DLD1 (cell line): ENCODE measurements around the gene CFAP210.

ENCODE experiments used
- in situ Hi-C: cut with HindIII; loops from 2 replicates; pipeline ENCODE4 v1.10.0; 2017; ENCODE audit warnings: low sequenced_read_pairs

The CFAP210 gene, protein sequence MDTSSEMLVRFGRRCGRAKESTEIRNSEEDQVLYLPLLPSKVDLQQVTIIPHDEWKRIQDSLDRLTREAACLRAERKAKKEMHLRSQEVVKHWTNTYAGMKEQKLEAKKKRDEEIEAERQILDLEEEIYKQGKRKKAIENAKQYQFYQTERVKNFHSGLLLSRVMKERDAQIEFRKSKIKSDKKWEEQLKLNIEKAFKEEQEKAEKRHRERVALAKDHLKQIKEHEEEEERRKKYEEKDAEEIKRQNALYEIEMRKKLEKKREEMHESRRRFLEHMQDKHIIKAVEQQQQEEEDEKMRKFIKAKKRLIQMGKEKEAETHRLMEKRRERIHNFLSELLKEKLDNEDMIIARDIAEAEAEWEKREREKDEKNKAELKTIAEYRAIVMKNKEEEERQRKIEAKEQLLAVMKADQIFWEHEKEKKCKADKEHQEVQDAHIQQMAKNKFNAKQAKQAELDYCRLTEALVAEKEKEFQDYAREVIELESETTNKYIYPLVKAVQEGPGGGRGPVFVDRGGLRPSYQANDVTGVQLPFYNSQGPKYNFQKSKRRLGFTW

DNA sequence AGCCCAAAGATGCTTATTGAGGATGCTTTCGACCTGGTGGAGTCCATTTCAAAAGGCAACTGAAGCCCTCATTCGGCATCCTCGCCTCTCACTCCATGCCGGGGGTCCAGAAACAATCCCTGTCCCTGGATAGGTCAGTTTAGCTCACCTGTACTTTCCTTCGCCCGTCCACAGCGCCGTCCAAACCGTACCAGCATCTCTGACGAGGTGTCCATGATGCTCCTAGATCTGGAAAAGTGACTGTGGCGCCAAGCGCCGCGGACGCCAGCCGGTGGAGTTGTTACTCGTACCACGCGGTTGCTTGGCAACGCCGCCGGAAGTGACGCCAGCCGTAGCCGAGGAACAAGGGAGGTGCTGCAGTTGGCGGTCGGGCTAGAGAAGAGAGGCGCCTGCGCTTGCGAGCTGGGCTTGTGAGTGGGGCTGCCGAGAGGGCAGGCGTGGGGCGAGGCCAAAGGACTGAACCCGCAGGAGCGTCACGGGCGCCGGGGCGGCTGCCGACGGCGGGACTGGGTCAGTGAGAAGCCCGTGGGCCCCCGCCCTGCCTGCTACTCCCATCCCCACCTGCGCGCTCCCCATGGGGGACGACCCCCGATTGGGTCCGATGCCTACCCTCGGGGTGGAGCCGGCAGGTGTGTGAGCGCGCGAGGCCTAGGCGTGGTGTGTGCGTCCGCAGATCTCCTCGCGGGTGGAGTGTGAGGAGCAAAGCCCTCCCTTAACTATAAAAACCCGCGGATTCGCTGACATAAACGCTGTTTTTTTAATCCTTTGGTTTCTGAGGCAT is at the start of gene CFAP210, which contains the start of gene PHOSPHO2:
TSS of gene CFAP210 (minus strand) at position 293 of the 781 bp plus-strand sequence. CDS start at position 215, 78 bp downstream.
TSS of gene PHOSPHO2 (plus strand) at position 357 of the 781 bp plus-strand sequence. CDS start 6,503 bp downstream, outside the sequence.
- in situ Hi-C loops = no loop called here

- in situ Hi-C loops = no loop called here
Measured at GRCh38 chr2:169743549-169743948, 49.3 kb upstream of the CFAP210 start.

GRCh38 chr2:169739351-169739750 is 45.1 kb upstream of the CFAP210 start:
- in situ Hi-C loops = no loop called here

DNA sequence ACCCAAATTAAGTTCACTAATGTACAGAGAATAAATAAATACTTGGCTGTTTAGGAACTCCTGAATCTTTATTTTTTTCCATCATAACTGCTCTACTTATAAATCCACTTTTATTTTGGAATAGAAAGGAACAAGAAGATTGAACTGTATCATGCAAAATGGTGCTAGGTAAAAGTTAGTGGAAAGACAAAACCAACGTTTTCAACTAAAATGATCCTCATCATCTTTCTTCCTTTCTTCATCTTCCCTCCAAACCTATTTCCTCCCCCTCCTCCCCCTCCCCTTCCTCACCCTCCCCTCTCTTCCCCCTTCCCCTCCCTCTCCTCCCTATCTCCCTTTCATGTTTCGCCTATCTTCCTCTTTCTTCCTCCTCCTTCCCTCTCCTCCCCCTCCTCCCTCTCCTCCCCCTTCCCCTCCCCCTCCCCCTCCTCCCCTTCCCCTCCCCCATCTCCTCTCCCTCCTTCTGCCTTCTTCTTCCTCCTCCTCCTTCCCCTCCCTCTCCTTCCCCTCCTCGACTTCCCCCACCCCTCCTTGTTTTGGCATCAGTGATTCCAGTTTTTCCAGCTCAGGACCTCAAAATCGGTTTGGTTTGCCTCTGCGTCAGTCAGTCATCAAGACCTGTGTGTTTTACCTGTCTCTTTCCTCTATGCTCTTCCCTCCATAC is 44.5 kb upstream of the CFAP210 start:
- in situ Hi-C loops = no loop called here

GRCh38 chr2:169736902-169737301 is 42.7 kb upstream of the CFAP210 start:
- in situ Hi-C loops = no loop called here

GRCh38 chr2:169735623-169736022 is 41.4 kb upstream of the CFAP210 start:
- in situ Hi-C loops = no loop called here

- in situ Hi-C loops = no loop called here
Measured at GRCh38 chr2:169734169-169734847, 40.1 kb upstream of the CFAP210 start.

GRCh38 chr2:169732583-169733358 is 38.6 kb upstream of the CFAP210 start:
- in situ Hi-C loops = no loop called here

DNA sequence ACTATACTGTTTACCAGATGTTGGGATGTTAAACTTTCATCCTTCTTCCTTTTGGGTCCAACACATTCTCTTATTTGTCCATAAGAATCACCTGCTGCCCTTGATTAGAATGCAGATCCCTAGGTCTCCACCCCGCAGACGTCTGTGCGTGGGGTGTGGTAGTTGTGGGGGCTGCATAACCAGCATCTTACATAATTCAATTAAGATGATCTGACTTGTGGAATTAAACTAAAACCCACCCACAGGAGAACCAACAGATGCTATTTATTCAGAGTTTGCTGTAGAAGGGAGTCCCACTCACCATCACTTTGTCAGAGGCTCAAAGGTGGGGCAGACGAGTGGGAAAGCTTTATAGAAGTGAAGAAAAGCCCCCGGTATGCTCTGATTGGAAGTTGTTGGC is 37.9 kb upstream of the CFAP210 start:
- in situ Hi-C loops = no loop called here

- in situ Hi-C loops = no loop called here
Measured at GRCh38 chr2:169729274-169729605, 35.0 kb upstream of the CFAP210 start.

GRCh38 chr2:169727065-169727464 is 32.9 kb upstream of the CFAP210 start:
- in situ Hi-C loops = no loop called here

GRCh38 chr2:169721016-169721415 is 26.8 kb upstream of the CFAP210 start:
- in situ Hi-C loops = no loop called here

- in situ Hi-C loops = no loop called here
Measured at GRCh38 chr2:169718930-169719504, 24.8 kb upstream of the CFAP210 start.

DNA sequence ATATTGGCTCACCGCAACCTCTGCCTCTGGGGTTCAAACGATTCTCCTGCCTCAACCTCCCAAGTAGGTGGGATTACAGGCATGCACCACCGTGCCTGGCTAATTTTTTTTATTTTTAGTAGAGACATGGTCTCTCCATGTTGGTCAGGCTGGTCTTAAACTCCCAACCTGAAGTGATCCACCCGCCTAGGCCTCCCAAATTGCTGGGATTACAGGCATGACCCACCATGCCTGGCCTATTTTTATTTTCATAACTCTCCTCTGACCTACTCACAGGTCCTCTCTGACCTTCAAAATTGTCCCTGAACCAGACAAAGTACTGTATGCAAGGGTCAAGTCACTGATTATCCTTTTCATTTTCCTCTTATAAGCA is 23.5 kb upstream of the CFAP210 start:
- in situ Hi-C loops = no loop called here

- in situ Hi-C loops = no loop called here
Measured at GRCh38 chr2:169716938-169717690, 22.9 kb upstream of the CFAP210 start.

GRCh38 chr2:169716238-169716886 is 22.2 kb upstream of the CFAP210 start:
- in situ Hi-C loops = no loop called here

- in situ Hi-C loops = no loop called here
Measured at GRCh38 chr2:169715379-169716237, 21.4 kb upstream of the CFAP210 start.
